ENCODE results near the gene PNKP.
"Not testable (repeated sequence)": the region's sequence is repeated elsewhere in the genome, so short reads cannot be mapped to it uniquely, and the experiment has no call there.

PNKP gene

DNA sequence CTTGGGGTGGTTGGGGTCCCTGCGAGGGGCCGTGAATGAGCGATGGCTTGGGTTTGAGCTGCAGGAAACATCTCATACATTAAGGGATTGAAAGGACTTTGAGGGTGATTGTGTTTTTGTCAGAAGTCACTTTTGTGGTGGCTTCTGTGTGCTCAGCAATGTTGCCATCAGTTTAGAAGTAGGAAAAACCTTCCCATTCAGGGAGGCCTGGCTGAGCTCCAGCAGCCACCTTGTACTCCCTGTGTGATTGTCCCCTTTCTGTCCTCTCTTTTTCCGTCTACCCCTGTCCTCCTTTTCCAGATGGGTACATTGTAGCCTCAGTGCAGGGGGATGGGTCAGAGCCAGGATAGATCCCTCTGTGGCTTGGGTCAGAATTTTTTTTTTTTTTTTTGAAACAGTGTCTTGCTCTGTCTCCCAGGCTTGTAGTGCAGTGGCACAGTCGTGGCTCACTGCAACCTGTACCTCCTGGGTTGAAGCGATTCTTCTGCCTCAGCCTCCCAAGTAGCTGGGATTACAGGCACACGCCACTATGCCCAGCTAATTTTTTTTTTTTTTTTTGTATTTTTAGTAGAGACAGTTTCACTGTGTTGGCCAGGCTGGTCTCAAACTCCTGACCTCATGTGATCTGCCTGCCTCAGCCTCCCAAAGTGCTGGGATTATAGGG is 47.8 kb downstream of the PNKP start:
- Histone ChIP-seq H3K4me1 (ENCODE audit: control insufficient read depth, insufficient read depth, low read length) (peaks cover 17% of the 10 kb centered on the region; the same call in 1 of the 2 replicates), H3K4me3 (ENCODE audit: low read depth, low read length) (peak overlapping the region; percentile 89; the same call in 1 of the 2 replicates), H3K27ac (ENCODE audit: extremely low read depth, low read depth, low read length) (peak overlapping the region; percentile 85), H3K36me3 (ENCODE audit: control insufficient read depth in 2 of 2, insufficient read depth in 1 of 2, low read length in 2 of 2) (peaks cover 25 to 29% of the 10 kb centered on the region in 2 experiments)
- POLR2A ChIA-PET, result interaction anchor here (0.6 to 1.3 kb wide), 3 partner anchors 32 to 53 kb away, joined by 3 read pairs; partner anchors contain the start of genes AP2A1 and PTOV1
- H3K9me3 ChIP-seq (ENCODE audit: control insufficient read depth, insufficient read depth, low read depth, low read length), result not testable (repeated sequence)
- CTCF ChIA-PET, result interaction anchor here (0.6 to 1.0 kb wide), 4 partner anchors 14 to 315 kb away, joined by 3 to 4 read pairs (median 4); no protein-coding TSS in a partner anchor
- peak; percentile 77 for TF ChIP-seq OSR2 (tag by site-specific recombination; IDR thresholded peaks at IDR 0.05)
- TF ChIP-seq, protein P1, sequence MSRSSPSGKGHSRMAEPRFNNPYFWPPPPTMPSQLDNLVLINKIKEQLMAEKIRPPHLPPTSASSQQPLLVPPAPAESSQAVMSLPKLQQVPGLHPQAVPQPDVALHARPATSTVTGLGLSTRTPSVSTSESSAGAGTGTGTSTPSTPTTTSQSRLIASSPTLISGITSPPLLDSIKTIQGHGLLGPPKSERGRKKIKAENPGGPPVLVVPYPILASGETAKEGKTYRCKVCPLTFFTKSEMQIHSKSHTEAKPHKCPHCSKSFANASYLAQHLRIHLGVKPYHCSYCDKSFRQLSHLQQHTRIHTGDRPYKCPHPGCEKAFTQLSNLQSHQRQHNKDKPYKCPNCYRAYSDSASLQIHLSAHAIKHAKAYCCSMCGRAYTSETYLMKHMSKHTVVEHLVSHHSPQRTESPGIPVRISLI (tag by site-specific recombination; IDR thresholded peaks at IDR 0.05), result peak; percentile 86
- TF ChIP-seq, protein P2, sequence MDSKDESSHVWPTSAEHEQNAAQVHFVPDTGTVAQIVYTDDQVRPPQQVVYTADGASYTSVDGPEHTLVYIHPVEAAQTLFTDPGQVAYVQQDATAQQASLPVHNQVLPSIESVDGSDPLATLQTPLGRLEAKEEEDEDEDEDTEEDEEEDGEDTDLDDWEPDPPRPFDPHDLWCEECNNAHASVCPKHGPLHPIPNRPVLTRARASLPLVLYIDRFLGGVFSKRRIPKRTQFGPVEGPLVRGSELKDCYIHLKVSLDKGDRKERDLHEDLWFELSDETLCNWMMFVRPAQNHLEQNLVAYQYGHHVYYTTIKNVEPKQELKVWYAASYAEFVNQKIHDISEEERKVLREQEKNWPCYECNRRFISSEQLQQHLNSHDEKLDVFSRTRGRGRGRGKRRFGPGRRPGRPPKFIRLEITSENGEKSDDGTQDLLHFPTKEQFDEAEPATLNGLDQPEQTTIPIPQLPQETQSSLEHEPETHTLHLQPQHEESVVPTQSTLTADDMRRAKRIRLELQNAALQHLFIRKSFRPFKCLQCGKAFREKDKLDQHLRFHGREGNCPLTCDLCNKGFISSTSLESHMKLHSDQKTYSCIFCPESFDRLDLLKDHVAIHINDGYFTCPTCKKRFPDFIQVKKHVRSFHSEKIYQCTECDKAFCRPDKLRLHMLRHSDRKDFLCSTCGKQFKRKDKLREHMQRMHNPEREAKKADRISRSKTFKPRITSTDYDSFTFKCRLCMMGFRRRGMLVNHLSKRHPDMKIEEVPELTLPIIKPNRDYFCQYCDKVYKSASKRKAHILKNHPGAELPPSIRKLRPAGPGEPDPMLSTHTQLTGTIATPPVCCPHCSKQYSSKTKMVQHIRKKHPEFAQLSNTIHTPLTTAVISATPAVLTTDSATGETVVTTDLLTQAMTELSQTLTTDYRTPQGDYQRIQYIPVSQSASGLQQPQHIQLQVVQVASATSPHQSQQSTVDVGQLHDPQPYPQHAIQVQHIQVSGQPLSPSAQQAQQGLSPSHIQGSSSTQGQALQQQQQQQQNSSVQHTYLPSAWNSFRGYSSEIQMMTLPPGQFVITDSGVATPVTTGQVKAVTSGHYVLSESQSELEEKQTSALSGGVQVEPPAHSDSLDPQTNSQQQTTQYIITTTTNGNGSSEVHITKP (tag by site-specific recombination; IDR thresholded peaks at IDR 0.05), result peak; percentile 72
- TF ChIP-seq ZBTB17 (tag by site-specific recombination; IDR thresholded peaks at IDR 0.05), result peak; percentile 57; the same call in 1 of the 2 replicates
- peak; percentile 48 for TF ChIP-seq ZNF335 (tag by site-specific recombination; conservative IDR thresholded peaks at IDR 0.05)
- TF ChIP-seq GLIS1 (tag by site-specific recombination; IDR thresholded peaks at IDR 0.05), result peak; percentile 75; the same call in 1 of the 2 replicates

DNA sequence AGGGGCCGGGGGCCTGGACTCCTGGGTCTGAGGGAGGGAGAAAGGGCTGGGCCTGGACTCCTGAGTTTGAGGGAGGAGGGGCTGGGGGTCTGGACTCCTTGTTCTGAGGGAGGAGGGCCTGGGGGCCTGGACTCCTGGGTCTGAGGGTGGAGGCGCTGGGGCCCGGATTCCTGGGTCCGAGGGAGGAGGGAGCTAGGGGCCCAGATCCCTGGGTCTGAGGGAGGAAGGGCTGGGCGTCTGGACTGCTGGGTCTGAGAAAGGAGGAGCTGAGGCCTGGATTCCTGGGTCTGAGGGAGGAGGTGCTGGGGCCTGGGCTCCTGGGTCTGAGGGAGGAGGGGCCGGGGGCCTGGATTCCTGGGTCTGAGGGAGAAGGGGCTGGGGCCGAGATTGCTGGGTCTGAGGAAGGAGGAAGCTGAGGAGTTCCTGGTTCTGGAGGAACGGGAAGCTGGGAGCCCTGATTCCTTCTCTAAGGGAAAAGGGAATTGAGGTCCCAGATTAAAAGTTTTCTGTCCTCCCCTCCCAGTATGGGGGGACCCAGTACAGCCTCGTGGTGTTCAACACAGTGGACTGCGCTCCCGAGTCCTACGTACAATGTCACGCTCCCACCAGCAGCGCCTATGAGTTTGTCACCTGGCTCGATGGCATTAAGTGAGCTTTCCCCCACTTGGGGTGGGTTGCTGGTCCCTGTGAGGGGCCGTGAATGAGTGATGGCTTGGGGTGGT is 48.6 kb downstream of the PNKP start:
- POLR2A ChIA-PET, result interaction anchor here (0.6 to 1.3 kb wide), 5 partner anchors 39 to 111 kb away, joined by 3 to 4 read pairs (median 3); partner anchors contain the start of genes AP2A1 and NUP62
- H3K9me3 ChIP-seq (ENCODE audit: control insufficient read depth, insufficient read depth, low read depth, low read length), result no peaks in the 10 kb centered on the region
- H3K27ac ChIP-seq (ENCODE audit: extremely low read depth, low read depth, low read length), result peak overlapping the region; percentile 85
- CTCF ChIA-PET, result interaction anchor here (0.7 to 1.0 kb wide), 3 partner anchors 29 to 314 kb away, joined by 3 to 4 read pairs (median 3); no protein-coding TSS in a partner anchor
- TF ChIP-seq, protein P1 (tag by site-specific recombination; IDR thresholded peaks at IDR 0.05), result no peak
- TF ChIP-seq, protein P2 (tag by site-specific recombination; IDR thresholded peaks at IDR 0.05), result peak; percentile 32
- TF ChIP-seq IKZF3 (tag by site-specific recombination; IDR thresholded peaks at IDR 0.05), result 0 out of 2 replicates have a peak, but pooled peaks have one; percentile 17
- peaks cover 17% of the 10 kb centered on the region; the same call in 1 of the 2 replicates for H3K4me1 ChIP-seq (ENCODE audit: control insufficient read depth, insufficient read depth, low read length)
- peak overlapping the region; percentile 89 for H3K4me3 ChIP-seq (ENCODE audit: low read depth, low read length)
- H3K36me3 ChIP-seq (ENCODE audit: control insufficient read depth in 2 of 2, insufficient read depth in 1 of 2, low read length in 2 of 2), result peaks cover 21 to 22% of the 10 kb centered on the region in 2 experiments

All from HEK293 (cell line).